HG02610 (cell line): Measurements from ENCODE around the gene DISC1.

Source experiments
- ATAC-seq: cut with Tn5 transposase; IDR thresholded peaks from one replicate; pipeline ENCODE4 v1.9.1; 2021; ENCODE audit warnings: mild to moderate bottlenecking, moderate library complexity; ENCODE audit not compliant: unreplicated experiment

DISC1 gene

GRCh38 chr1:232057896-232058274 lies 431.3 kb downstream of the DISC1 start:
- ATAC-seq, result no peak

GRCh38 chr1:232059726-232060374 lies 433.3 kb downstream of the DISC1 start:
- ATAC-seq, result no peak

- ATAC-seq, result no peak
Observed at GRCh38 chr1:232062967-232063366, 436.4 kb downstream of the DISC1 start.

GRCh38 chr1:232066521-232066920 lies 439.9 kb downstream of the DISC1 start:
- ATAC-seq, result no peak

- no peak for ATAC-seq
Observed at GRCh38 chr1:232074265-232074664, 447.7 kb downstream of the DISC1 start.

- ATAC-seq, result no peak
Observed at GRCh38 chr1:232077809-232078208, 451.2 kb downstream of the DISC1 start.

- no peak for ATAC-seq
Observed at GRCh38 chr1:232084584-232085223, 458.1 kb downstream of the DISC1 start.

GRCh38 chr1:232090816-232091215 lies 464.2 kb downstream of the DISC1 start:
- no peak for ATAC-seq
